NCI-H345 treated with DMSO at 0.1 percent for 48 hours (cell line): Measurements from ENCODE around the gene CDKN1A.
A peak's percentile ranks its signal among the peaks of the same experiment; 100 is the strongest.
"Not testable (repeated sequence)": the region's sequence is repeated elsewhere in the genome, so short reads cannot be mapped to it uniquely, and the experiment has no call there.

ENCODE experiments used
- DNase-seq: peaks from one replicate; lab custom pipeline; 2025; ENCODE audit not compliant: unreplicated experiment; lab: John Stamatoyannopoulos, UW

The CDKN1A gene

GRCh38 chr6:36678488-36679042 lies at the start of gene CDKN1A:
TSS of gene CDKN1A (plus strand) at chr6:36678714. CDS start at chr6:36684102, 5,388 bp downstream.
- peak; percentile 82 for DNase-seq

GRCh38 chr6:36629784-36630183 lies 48.7 kb upstream of the CDKN1A start:
- no peak for DNase-seq

- no peak for DNase-seq
Measured at GRCh38 chr6:36631326-36632011, 47.0 kb upstream of the CDKN1A start.

GRCh38 chr6:36633370-36633769 lies 45.1 kb upstream of the CDKN1A start:
- no peak for DNase-seq

- DNase-seq, result peak; percentile 4
Measured at GRCh38 chr6:36633915-36634314, 44.6 kb upstream of the CDKN1A start.

GRCh38 chr6:36634317-36635108 lies 44.0 kb upstream of the CDKN1A start:
- no peak for DNase-seq

- no peak for DNase-seq
Measured at GRCh38 chr6:36636283-36636682, 42.2 kb upstream of the CDKN1A start.

- no peak for DNase-seq
Measured at GRCh38 chr6:36636687-36637418, 41.7 kb upstream of the CDKN1A start.

- no peak for DNase-seq
Measured at GRCh38 chr6:36638579-36638978, 39.9 kb upstream of the CDKN1A start.

- no peak for DNase-seq
Measured at GRCh38 chr6:36639171-36639808, 39.2 kb upstream of the CDKN1A start.

- DNase-seq, result no peak
Measured at GRCh38 chr6:36641543-36641942, 37.0 kb upstream of the CDKN1A start.

- no peak for DNase-seq
Measured at GRCh38 chr6:36642913-36643817, 35.3 kb upstream of the CDKN1A start.

GRCh38 chr6:36643977-36644376 lies 34.5 kb upstream of the CDKN1A start:
- DNase-seq, result no peak

- no peak for DNase-seq
Measured at GRCh38 chr6:36649086-36649485, 29.4 kb upstream of the CDKN1A start.

- no peak for DNase-seq
Measured at GRCh38 chr6:36649701-36650484, 28.6 kb upstream of the CDKN1A start.

GRCh38 chr6:36650848-36651478 lies 27.6 kb upstream of the CDKN1A start:
- no peak for DNase-seq

- DNase-seq, result no peak
Measured at GRCh38 chr6:36651659-36652379, 26.7 kb upstream of the CDKN1A start.

GRCh38 chr6:36654469-36654868 lies 24.0 kb upstream of the CDKN1A start:
- DNase-seq, result not testable (repeated sequence)
